A549 (cell line): Measurements from ENCODE around the gene C2CD5. TPM values are rescaled to one million over a fixed set of nuclear protein-coding genes. Genes with fewer than 3 reads are reported as not detected.
"Not testable (repeated sequence)": the region's sequence is repeated elsewhere in the genome, so short reads cannot be mapped to it uniquely, and the experiment has no call there.

Source experiments
- ATAC-seq, 2 experiments: fragments of 200-7000 bp in 1 of 2; fragments of >200 bp in 1 of 2; cut with Nextera tagmentation in 1 of 2; cut with Tn5 transposase in 1 of 2; 3 replicates each; pipeline versions ENCODE4 v1.8.0 to v1.9.1; 2018 to 2020; ENCODE audit warnings: mild to moderate bottlenecking in 1 of 2, moderate library complexity in 1 of 2
- CTCF ChIA-PET: fragments of 300-600 bp; sonication (Branson Sonifier 250); formaldehyde crosslinking; extraction: SDS; loops from one replicate; lab custom pipeline; 2021; ENCODE audit warnings: antibody characterized with exemption, inconsistent platforms; lab: Yijun Ruan, JAX
- POLR2A ChIA-PET: fragments of 350-600 bp; formaldehyde crosslinking; extraction: SDS; loops from one replicate; lab custom pipeline; 2021; ENCODE audit warnings: antibody characterized with exemption, inconsistent platforms; lab: Yijun Ruan, JAX
- DNase-seq, 2 experiments: peaks; one replicate each; pipeline versions ENCODE4 v3.0.0 to v3.0.0-alpha.2; 2011 to 2016; ENCODE audit warnings: low read depth in 1 of 2, low spot score in 1 of 2
- FAIRE-seq: peaks from 2 replicates; lab custom pipeline; 2011; peaks lifted over from hg19 to GRCh38; lab: Jason Lieb, UNC
- H3K27ac ChIP-seq, 2 experiments: fragments of >200 bp; sonication (Bioruptor Twin); formaldehyde crosslinking; 3 replicates each; pipeline ENCODE4 v1.5.1; 2016 to 2017
- H3K4me1 ChIP-seq: fragments of >200 bp; sonication (Bioruptor Twin); formaldehyde crosslinking; 3 replicates; pipeline ENCODE4 v1.6.1; 2016
- H3K4me2 ChIP-seq: fragments of >200 bp; sonication (Bioruptor Twin); formaldehyde crosslinking; 3 replicates; pipeline ENCODE4 v1.6.1; 2016
- H3K4me3 ChIP-seq: fragments of >200 bp; sonication (Bioruptor Twin); formaldehyde crosslinking; 3 replicates; pipeline ENCODE4 v1.5.1; 2016
- H3K9me3 ChIP-seq: fragments of >200 bp; sonication (Bioruptor Twin); formaldehyde crosslinking; 3 replicates; pipeline ENCODE4 v1.6.1; 2016
- ATOH8 ChIP-seq: fragments of 250-450 bp; sonication (Bioruptor Pico); IDR thresholded peaks from 2 replicates; pipeline ENCODE4 v1.5.0; 2020; ENCODE audit warnings: low read depth, mild to moderate bottlenecking, moderate library complexity
- BHLHE40 ChIP-seq: IDR thresholded peaks from 2 replicates; pipeline ENCODE4 v1.6.1; 2012; ENCODE audit warnings: low read depth, low read length, inconsistent platforms
- CHD2 ChIP-seq: fragments of 150-350 bp; IDR thresholded peaks from 2 replicates; pipeline ENCODE4 v1.6.1; 2014; ENCODE audit warnings: low read length; ENCODE audit not compliant: partially characterized antibody
- CTCF ChIP-seq: fragments of >200 bp; sonication (Bioruptor Twin); formaldehyde crosslinking; IDR thresholded peaks from 3 replicates; pipeline ENCODE4 v1.5.1; 2016
- E2F6 ChIP-seq: IDR thresholded peaks from 2 replicates; pipeline ENCODE4 v1.6.1; 2012; ENCODE audit warnings: low read depth, borderline replicate concordance
- FOSB ChIP-seq: fragments of 250-450 bp; sonication (Bioruptor Pico); IDR thresholded peaks from 2 replicates; pipeline ENCODE4 v1.5.0; 2020; ENCODE audit warnings: mild to moderate bottlenecking, moderate library complexity
- HDAC2 ChIP-seq: fragments of 200-600 bp; sonication (generic); IDR thresholded peaks from 2 replicates; pipeline ENCODE4 v1.6.1; 2016
- HES2 ChIP-seq: fragments of >200 bp; sonication (Bioruptor Twin); formaldehyde crosslinking; IDR thresholded peaks from 2 replicates; pipeline ENCODE4 v1.6.1; 2016
- HOXB13 ChIP-seq: fragments of 250-450 bp; sonication (Bioruptor Pico); IDR thresholded peaks from 2 replicates; pipeline ENCODE4 v1.5.0; 2020; ENCODE audit warnings: low read depth, mild to moderate bottlenecking, moderate library complexity
- HOXB5 ChIP-seq: fragments of 250-450 bp; sonication (Bioruptor Pico); IDR thresholded peaks from 2 replicates; pipeline ENCODE4 v1.5.0; 2020; ENCODE audit warnings: mild to moderate bottlenecking, moderate library complexity
- JUNB ChIP-seq: fragments of >200 bp; sonication (Bioruptor Twin); formaldehyde crosslinking; IDR thresholded peaks from 2 replicates; pipeline ENCODE4 v1.6.1; 2016
- KDM5A ChIP-seq: fragments of 200-600 bp; sonication (generic); IDR thresholded peaks from 2 replicates; pipeline ENCODE4 v1.6.1; 2016; ENCODE audit warnings: antibody characterized with exemption, mild to moderate bottlenecking
- MAFK ChIP-seq: fragments of 450-650 bp; IDR thresholded peaks from 2 replicates; pipeline ENCODE4 v1.6.1; 2014; ENCODE audit not compliant: partially characterized antibody
- MAZ ChIP-seq: fragments of 150-350 bp; IDR thresholded peaks from 2 replicates; pipeline ENCODE4 v1.6.1; 2014; ENCODE audit warnings: antibody characterized with exemption, low read depth, low read length, borderline replicate concordance
- NR3C1 ChIP-seq: fragments of >200 bp; sonication (Bioruptor Twin); formaldehyde crosslinking; IDR thresholded peaks from 3 replicates; pipeline ENCODE4 v1.6.1; 2017
- POLR2A ChIP-seq: IDR thresholded peaks from 2 replicates; pipeline ENCODE4 v1.6.1; 2012; ENCODE audit warnings: mild to moderate bottlenecking, low read length
- POLR2AphosphoS2 ChIP-seq: conservative IDR thresholded peaks from 2 replicates; pipeline ENCODE4 v1.6.1; 2012; ENCODE audit warnings: low read length, improper control_type of control experiment, inconsistent platforms
- RAD21 ChIP-seq, 2 experiments: fragments of >200 bp in 1 of 2; sonication (Bioruptor Twin) in 1 of 2; formaldehyde crosslinking in 1 of 2; IDR thresholded peaks in 1 of 2; conservative IDR thresholded peaks in 1 of 2; 2 replicates in 1 of 2; 3 replicates in 1 of 2; pipeline ENCODE4 v1.6.1; 2012 to 2018; ENCODE audit warnings: inconsistent platforms in 1 of 2
- RCOR1 ChIP-seq: fragments of 150-350 bp; IDR thresholded peaks from 2 replicates; pipeline ENCODE4 v1.6.1; 2014; ENCODE audit warnings: antibody characterized with exemption, low read length, low read depth
- REST ChIP-seq: fragments of 200-600 bp; sonication (generic); IDR thresholded peaks from 2 replicates; pipeline ENCODE4 v1.6.1; 2016; ENCODE audit warnings: antibody characterized with exemption, mild to moderate bottlenecking, moderate library complexity
- SREBF2 ChIP-seq: fragments of 450-650 bp; IDR thresholded peaks from 2 replicates; pipeline ENCODE4 v1.6.1; 2014; ENCODE audit warnings: mild to moderate bottlenecking, moderate library complexity
- TFCP2L1 ChIP-seq: fragments of 250-450 bp; sonication (Bioruptor Pico); IDR thresholded peaks from 2 replicates; pipeline ENCODE4 v1.5.0; 2021; ENCODE audit warnings: mild to moderate bottlenecking
- TP53 ChIP-seq: fragments of 250-450 bp; sonication (Bioruptor Pico); IDR thresholded peaks from 2 replicates; pipeline ENCODE4 v1.5.0; 2021; ENCODE audit warnings: mild to moderate bottlenecking, moderate library complexity
- ZC3H11A ChIP-seq: fragments of 450-650 bp; IDR thresholded peaks from 2 replicates; pipeline ENCODE4 v1.6.1; 2014; ENCODE audit warnings: antibody characterized with exemption, mild to moderate bottlenecking
- WGBS: methylation state at CpG from one replicate; pipeline ENCODE4 v1.1.6; 2017; ENCODE audit errors: missing lambda C conversion rate; 5-methylcytosine and 5-hydroxymethylcytosine counted together
- polyA plus RNA-seq, 4 experiments: library from polyadenylated mRNA; depleted of rRNA in 3 of 4; stranded (reverse); fragments of >200 nt; fragmentation: RNase III in 1 of 4; extraction: RNeasy Plus Mini Kit Qiagen cat#74134 plus additional on column Dnase treatment in 1 of 4; gene quantifications; 2 replicates in 3 of 4; 3 replicates in 1 of 4; pipeline ENCODE4 v1.2.3, GENCODE V29; 2011 to 2017

The C2CD5 gene
- polyA plus RNA-seq, 2 of the 4 experiments (the other 2 are of a cell fraction), result 14.1 to 39.7 TPM

- 90% methylated on average over 1 of the region's 1 CpG for WGBS
- CTCF ChIA-PET, result no interaction called here
- no peak overlapping the region for H3K27ac ChIP-seq
These were observed 53.3 kb downstream of the C2CD5 start for GRCh38 chr12:22491034-22491433.

GRCh38 chr12:22488478-22488877 is 55.9 kb downstream of the C2CD5 start:
- no peak overlapping the region for H3K4me3 ChIP-seq
- FAIRE-seq, result no peak
- H3K4me1 ChIP-seq, result peaks cover 7% of the 10 kb centered on the region
- H3K9me3 ChIP-seq, result no peaks in the 10 kb centered on the region
- no peak for ATAC-seq
- no peak overlapping the region for H3K4me2 ChIP-seq
- 91% methylated on average over 3 of the region's 3 CpGs for WGBS
- ChIA-PET POLR2A (no interaction called here), CTCF (no interaction called here)
- H3K27ac ChIP-seq, result no peak overlapping the region
- DNase-seq, result no peak
- TF ChIP-seq ZC3H11A (no peak), POLR2A (no peak), HOXB5 (CRISPR knock-in tag) (no peak), E2F6 (no peak), TFCP2L1 (CRISPR knock-in tag) (no peak), RAD21 (conservative IDR thresholded peaks at IDR 0.05 in 1 of 2, IDR thresholded peaks at IDR 0.05 in 1 of 2) (no peak), KDM5A (no peak), HES2 (no peak)

More at GRCh38 chr12:22491034-22491433, 53.3 kb downstream of the C2CD5 start:
- ATAC-seq, result no peak
- TF ChIP-seq HDAC2, result no peak
- TF ChIP-seq JUNB, result no peak
- TF ChIP-seq REST, result no peak
- no peak for TF ChIP-seq MAFK
- TF ChIP-seq RCOR1, result no peak
- TF ChIP-seq SREBF2, result no peak
- TF ChIP-seq MAZ, result no peak
- TF ChIP-seq ATOH8 (CRISPR knock-in tag), result no peak
- TF ChIP-seq HOXB13, result no peak
- TF ChIP-seq KDM5A, result no peak
- no peak for TF ChIP-seq POLR2AphosphoS2
- TF ChIP-seq CTCF, result no peak
- TF ChIP-seq TP53 (CRISPR knock-in tag), result no peak
- no peak for TF ChIP-seq FOSB (CRISPR knock-in tag)
- no peak for TF ChIP-seq CHD2
- no peak for TF ChIP-seq NR3C1
- no peak for TF ChIP-seq BHLHE40
- TF ChIP-seq, all 56 proteins: peak for 0
- no peak for FAIRE-seq
- no peak overlapping the region for H3K4me2 ChIP-seq
- no peaks in the 10 kb centered on the region for H3K9me3 ChIP-seq
- H3K4me1 ChIP-seq, result peaks cover 4% of the 10 kb centered on the region; the same call in 1 of the 3 replicates
- POLR2A ChIA-PET, result no interaction called here
- no peak overlapping the region for H3K4me3 ChIP-seq
- DNase-seq, result no peak

- DNase-seq, H3K4me2 ChIP-seq, H3K4me3 ChIP-seq, H3K9me3 ChIP-seq, H3K4me1 ChIP-seq, H3K27ac ChIP-seq, POLR2A ChIA-PET, FAIRE-seq, ATAC-seq: not testable (repeated sequence)
- WGBS, result 88% methylated on average over 3 of the region's 3 CpGs
- CTCF ChIA-PET, result interaction anchor here (0.6 kb wide), 1 partner anchor 49 kb away, joined by 3 read pairs; no protein-coding TSS in a partner anchor
These were observed 56.7 kb downstream of the C2CD5 start for GRCh38 chr12:22487683-22488082.
